RCC 7860 (cell line): ENCODE measurements around the gene AFAP1.

Experiments used
- DNase-seq: peaks from one replicate; pipeline ENCODE4 v3.0.0-alpha.2; 2015; ENCODE audit warnings: low spot score
- FAIRE-seq: peaks from 2 replicates; lab custom pipeline; 2012; peaks lifted over from hg19 to GRCh38; lab: Jason Lieb, UNC

The AFAP1 gene

GRCh38 chr4:7795983-7796382 lies 143.7 kb downstream of the AFAP1 start:
- DNase-seq, result no peak
- no peak for FAIRE-seq

DNA sequence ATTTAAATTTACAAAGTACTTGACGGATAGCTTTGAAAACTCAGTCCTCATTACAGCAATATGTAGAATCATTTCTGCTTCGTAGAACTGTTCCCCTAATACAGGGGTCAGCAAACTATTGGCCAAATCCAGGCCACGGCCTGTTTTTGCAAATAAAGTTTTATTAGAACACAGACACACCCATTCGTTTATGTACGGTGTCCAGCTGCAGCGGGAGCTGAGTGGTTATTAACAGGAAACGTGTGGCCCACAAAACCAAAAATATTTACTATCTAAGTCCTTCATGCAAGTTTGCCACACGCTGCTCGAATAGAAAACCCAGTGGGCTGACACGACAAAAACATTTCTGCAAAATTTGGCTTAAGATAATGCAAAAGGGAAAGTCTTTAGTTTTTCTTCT lies 146.5 kb downstream of the AFAP1 start:
- FAIRE-seq (no peak), DNase-seq (no peak)

DNA sequence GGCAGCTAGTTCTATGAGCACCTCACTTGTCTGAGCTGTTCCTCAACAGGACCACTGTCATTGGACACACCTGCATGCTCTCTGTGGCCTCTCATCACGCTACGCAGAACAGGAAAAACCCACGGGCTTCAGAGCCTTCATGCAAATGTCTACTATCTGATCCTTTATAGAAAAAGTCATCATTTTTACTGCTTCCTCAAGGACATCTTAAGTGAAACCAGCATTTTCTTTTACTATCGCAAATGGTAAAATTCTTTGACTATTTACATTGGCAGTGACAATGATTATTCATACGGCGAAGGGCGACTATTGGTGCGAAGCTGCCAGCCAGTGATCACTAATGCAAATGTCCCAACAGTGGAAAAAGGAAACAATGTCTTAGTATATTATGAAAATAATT lies 147.0 kb downstream of the AFAP1 start:
- DNase-seq (no peak), FAIRE-seq (no peak)

DNA sequence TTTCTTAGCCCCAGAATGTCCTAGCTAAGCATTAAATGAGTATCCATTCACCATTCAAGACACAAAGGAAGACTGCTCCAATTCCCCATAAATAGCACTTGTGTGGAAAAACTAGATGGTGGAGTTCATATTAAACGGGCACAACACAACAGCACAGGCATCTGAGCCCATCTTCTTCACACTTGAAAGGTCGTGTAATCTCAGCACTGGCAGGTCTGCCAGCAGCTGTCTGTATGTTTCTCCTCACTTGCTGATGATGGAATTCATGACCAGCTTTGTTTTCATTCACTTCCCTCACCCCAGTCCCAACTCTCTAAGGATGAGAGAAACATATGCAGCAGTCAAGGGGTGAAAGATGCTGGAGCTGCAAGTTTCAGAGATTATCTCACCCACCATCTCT lies 148.7 kb downstream of the AFAP1 start:
- no peak for DNase-seq
- FAIRE-seq, result no peak

DNA sequence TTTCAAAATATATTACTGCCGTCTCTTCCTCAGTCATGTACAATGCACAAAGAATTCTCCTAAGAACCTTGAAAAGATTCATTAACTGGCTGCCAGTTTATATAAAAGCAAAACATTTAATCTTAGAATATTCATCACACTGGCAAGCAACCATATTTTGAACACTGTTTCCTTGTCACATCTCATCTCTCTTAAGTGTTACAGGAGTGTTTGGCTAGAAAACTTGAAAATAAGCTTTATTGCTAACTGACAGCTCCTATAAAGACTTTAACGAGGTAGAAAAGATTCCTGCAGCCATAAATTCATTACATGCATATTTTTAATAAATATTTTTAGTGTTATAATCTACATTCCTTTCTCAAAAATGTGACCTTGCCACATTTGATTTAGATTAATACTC lies 149.6 kb downstream of the AFAP1 start:
- no peak for FAIRE-seq
- no peak for DNase-seq

GRCh38 chr4:7788694-7789425 lies 150.8 kb downstream of the AFAP1 start:
- no peak for FAIRE-seq

GRCh38 chr4:7788193-7788592 lies 151.5 kb downstream of the AFAP1 start:
- DNase-seq, result no peak

More at GRCh38 chr4:7788694-7789425, 150.8 kb downstream of the AFAP1 start:
- no peak for DNase-seq

DNA sequence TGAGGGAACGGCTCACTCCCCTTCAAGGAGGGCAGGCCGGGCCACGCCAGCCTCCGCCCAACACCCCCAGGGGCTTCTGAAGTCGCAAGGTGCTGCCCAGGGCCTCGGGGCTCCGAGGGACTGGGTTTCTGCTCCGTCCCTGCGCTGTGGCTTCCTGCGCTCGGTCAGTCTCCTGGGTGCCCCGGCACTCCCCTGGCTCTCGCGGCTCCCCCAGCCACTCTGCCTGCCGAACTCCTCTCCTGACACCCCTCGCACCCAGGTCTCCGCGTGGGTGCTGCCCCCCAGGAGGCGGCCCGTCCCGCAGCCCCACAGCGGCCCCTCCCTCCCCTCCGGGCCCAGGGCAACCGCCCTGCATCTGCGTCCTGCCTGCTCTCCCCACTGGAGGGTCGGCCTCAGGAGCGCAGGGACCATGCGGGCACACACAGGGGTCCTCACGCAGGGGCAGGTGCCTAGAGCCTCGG lies 151.9 kb downstream of the AFAP1 start:
- no peak for FAIRE-seq
- DNase-seq, result no peak

More at GRCh38 chr4:7788193-7788592, 151.5 kb downstream of the AFAP1 start:
- FAIRE-seq, result no peak

DNA sequence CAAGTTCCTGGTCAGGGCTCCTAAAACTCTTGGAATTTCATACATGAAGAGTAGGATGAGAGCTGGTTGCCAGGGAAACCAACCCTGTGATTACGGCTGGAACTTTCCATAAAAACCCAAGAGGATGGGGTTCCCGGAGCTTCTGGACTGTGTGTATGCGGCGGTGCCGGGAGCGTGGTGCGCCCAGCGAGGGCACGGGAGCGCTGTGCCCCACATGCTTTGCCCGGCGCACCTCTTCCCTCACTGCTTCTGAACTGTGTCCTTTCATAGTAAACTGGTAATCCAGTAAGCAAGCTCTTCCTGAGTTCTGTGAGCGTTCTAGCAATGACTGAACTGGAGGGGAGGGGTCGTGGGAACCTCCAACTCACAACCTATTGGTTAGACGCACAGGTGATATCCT lies 152.6 kb downstream of the AFAP1 start:
- no peak for FAIRE-seq
- DNase-seq, result no peak

- FAIRE-seq (no peak), DNase-seq (no peak)
Measured at GRCh38 chr4:7786517-7786916, 153.1 kb downstream of the AFAP1 start.

GRCh38 chr4:7786040-7786439 lies 153.6 kb downstream of the AFAP1 start:
- no peak for DNase-seq

GRCh38 chr4:7785017-7785416 lies 154.6 kb downstream of the AFAP1 start:
- FAIRE-seq (no peak), DNase-seq (no peak)

More at GRCh38 chr4:7786040-7786439, 153.6 kb downstream of the AFAP1 start:
- FAIRE-seq, result no peak

DNA sequence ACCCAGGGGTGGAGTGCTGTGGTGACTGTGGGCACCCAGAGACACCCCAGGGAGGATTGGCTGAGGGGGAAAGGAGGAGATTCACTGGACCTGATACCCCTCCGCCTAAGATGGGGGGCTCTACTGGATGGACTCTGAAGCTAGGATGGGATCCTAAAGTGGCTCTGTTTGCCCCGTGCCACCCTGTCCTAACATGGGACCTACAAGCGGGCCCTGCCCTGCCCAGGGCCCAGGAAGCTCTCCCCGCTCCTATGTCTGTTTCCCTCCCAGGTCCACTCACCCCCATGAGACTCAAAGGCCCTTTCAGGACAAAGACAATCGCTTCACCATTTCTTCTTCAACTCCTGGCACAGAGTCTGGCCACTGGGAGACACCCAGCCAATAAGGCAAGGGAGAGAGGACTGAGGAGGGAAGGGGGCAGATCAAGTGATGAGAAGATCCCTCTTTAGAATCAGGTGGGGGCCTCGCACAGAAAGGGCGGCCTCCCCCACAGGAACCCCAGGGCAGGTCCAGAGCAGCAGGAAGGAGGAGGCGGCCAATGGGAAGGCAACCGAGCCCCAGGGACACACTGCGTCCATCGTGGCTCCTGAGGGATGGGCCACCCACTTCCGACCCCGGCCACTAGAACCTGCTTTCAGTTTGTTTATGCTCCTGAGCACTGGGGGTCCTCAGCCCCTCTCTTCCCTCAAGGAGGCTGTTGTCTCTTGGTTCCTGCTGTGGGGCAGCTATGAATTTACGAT lies 155.4 kb downstream of the AFAP1 start:
- DNase-seq (no peak), FAIRE-seq (no peak)

DNA sequence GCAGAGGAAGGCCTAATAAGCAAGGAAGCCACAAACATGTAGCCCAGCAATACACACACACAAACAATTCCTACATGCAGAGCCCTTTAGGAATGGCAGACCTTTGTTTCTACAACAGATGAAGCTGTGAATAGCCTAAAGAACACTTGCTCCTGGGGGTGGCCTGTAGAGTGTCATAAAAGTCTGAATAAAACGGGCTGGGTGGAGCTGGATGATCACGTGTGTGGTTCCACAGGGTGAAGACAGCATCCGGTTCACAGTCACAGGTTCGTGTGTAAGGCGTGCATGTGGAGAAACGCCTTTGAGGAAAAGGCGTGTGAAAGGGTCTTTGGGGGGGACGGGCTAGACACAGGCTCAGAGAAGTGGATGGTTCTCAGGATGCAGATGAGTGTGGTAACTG lies 156.1 kb downstream of the AFAP1 start:
- no peak for DNase-seq
- FAIRE-seq, result no peak

DNA sequence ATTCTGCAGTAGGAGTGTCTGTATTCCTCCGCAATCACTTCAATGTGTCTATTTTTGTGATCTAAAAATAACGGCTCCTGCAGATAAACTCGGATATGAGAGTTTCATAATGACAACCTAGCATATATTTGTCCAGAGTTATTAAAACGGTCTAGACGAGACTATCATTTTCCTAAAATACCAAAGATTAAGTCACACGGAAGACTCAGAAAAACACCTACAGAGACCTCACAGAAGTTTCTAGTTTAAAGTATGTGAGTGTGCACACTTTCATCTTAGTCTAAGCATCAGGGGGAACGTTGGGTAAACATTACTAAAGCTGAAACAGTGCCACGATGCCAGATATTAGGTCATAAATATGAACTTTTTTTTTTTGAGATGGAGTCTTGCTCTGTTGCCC lies 156.9 kb downstream of the AFAP1 start:
- no peak for FAIRE-seq
- no peak for DNase-seq

GRCh38 chr4:7781993-7782392 lies 157.7 kb downstream of the AFAP1 start:
- no peak for FAIRE-seq
- no peak for DNase-seq

DNA sequence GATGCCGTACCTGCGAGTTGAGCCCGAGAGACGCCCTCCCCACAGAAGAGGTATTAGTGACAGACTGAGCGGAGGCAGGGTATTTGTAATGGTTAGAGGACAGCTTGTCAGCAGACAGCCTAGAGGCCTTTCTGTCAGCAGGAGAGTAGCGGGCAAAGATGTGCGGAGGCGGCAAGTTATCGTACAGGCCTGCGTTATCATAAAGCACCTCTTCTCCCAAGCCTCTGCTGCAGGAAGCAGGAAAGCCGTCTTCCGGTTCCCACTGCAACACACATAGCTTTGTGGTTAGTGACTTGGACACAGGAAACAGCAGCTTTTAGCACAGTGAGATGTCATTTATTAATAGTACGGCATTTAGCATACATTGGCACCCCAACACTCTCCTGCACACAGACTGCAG lies 158.3 kb downstream of the AFAP1 start:
- FAIRE-seq, result no peak
- no peak for DNase-seq

- DNase-seq, result no peak
- no peak for FAIRE-seq
Measured at GRCh38 chr4:7780751-7781348, 158.8 kb downstream of the AFAP1 start.

GRCh38 chr4:7779432-7779768 lies 160.3 kb downstream of the AFAP1 start:
- DNase-seq, result no peak
- no peak for FAIRE-seq

DNA sequence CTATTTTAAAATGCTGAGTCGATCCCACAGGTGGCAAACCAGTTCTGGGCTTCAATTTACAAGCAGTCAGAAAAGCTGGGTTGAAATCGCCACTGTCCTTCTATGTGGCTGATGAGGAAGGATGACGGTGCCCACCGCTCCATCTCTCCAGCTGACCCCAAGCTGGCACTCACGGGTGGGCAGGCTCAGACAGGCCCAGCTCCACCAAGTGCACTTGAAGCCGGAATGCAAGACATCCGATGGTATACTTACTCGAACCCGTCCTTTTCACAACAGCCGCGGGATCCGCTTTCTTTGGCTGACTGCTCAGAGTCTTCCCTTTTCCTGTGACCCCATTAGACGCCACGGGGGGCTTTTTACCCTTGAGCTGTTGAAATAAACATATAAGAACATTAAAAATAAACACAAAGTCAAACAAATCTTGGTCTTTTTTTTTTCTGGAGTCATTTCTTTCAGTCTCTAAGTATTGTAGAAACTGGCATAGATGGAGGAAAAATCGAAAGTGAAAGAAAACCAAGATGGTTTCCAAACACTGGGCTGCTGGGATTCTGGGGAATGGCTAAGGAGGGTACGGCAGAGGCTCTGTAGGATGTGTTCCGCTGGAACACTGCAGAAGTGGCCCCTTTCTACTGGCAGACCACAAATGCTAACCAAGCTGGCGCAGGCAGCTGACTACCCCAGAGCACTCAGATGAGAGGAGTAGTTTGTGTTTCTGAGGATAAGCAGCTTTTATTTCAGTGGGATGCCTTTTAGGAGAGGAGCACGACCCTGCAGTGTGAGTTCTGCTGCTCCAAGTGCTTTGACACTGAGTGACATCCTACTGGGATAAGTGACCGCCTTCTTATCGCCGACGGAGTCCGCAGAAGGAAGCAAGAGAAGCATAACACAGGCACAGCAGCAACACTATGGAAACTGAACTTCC lies 160.9 kb downstream of the AFAP1 start:
- DNase-seq, result no peak
- no peak for FAIRE-seq
